ENCODE results near the gene GIMAP5.

DNA sequence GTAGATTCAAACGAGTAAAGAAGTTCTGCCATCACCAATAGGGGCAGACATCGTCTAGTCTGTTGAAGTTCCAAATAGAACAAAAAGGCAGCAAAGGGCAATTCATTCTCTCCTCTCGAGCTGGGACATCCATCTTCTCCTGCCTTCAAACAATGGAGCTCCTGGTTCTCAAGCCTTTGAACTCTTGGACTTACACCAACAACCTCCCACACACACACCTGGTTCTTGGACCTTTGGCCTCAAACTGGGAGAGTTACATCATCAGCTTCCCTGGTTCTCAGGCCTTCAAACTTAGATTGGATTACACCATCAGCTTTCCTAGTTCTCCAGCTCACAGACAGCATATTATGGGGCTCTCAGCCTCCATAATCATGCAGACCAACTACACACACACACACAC lies 9.8 kb upstream of the GIMAP5 start:
- TF ChIP-seq GATA2 (IDR thresholded peaks at IDR 0.05; ENCODE audit: low read depth, low read length) (no peak), GATA3 (IDR thresholded peaks at IDR 0.05; ENCODE audit: low read depth, low read length) (no peak)

Data from SH-SY5Y (cell line).